ENCODE measurements around the gene ERVMER34-1.
A peak's percentile ranks its signal among the peaks of the same experiment; 100 is the strongest.

ERVMER34-1 gene

DNA sequence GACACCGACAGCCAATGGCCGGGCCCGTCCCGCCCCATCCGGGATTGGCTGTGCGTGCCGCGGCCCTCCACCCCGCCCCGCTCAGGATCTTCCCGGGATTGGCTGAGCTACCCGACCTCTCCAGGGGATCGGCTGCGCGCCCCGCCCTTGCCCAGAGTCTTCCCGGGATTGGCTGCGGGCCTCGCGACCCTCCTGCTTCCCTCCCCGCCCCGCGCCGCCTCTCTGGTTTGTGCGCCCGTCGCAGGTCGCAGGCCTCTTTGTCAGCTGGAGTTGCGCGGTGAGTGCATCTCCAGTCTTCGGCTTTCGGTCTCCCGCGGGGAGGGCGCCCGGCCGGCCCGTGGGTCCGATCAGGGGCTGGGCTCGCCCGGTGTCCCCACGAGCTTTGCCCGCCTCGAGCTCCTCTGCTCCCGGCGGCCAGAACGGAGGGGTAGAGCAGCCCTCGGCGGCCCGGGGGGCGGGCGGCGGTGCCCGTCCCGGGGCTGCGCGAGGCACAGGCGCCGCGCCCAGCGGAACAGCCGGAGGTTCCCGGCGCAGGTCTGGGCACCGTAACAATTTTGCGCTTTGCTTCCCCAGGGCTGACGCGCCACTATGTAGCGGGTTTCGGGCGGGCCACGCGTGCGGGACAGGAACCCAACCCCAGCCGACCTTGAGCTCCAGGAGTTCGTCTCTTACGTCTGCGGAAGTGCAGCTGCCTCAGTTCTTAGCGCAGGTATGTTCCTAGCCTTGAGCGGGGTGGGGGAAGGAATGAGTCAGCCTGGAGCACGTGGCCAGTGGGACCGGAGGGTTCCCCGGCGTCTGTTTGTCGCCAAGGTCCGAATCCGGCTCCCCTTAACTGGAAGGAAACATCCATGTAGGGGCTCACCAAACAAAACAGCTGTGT lies 38.7 kb downstream of the ERVMER34-1 start:
- Histone ChIP-seq H3K4me3 (ENCODE audit: low read depth, low read length) (peak overlapping the region; percentile 89), H3K36me3 (replicated peaks) (peaks cover 14% of the 10 kb centered on the region), H3K27ac (peak overlapping the region; percentile 73), H3K27me3 (replicated peaks) (no peaks in the 10 kb centered on the region)
- DNase-seq = peak; percentile 97
- no peak for TF ChIP-seq CTCF (IDR thresholded peaks at IDR 0.05; ENCODE audit: low read depth, low read length, missing control alignments)
- in situ Hi-C loops (cut with HindIII; ENCODE audit: low pct_ligation_motif_present, low sequenced_read_pairs) = no loop called here

GRCh38 chr4:52711834-52712250 lies 39.4 kb downstream of the ERVMER34-1 start:
- Histone ChIP-seq H3K36me3 (replicated peaks) (peaks cover 14% of the 10 kb centered on the region), H3K4me3 (ENCODE audit: low read depth, low read length) (peak overlapping the region; percentile 29), H3K27ac (no peak overlapping the region), H3K27me3 (replicated peaks) (no peaks in the 10 kb centered on the region)
- no peak for TF ChIP-seq CTCF (IDR thresholded peaks at IDR 0.05; ENCODE audit: low read depth, low read length, missing control alignments)
- in situ Hi-C loops (cut with HindIII; ENCODE audit: low pct_ligation_motif_present, low sequenced_read_pairs) = no loop called here
- DNase-seq = no peak

- Histone ChIP-seq H3K4me3 (ENCODE audit: low read depth, low read length) (no peak overlapping the region), H3K36me3 (replicated peaks) (peaks cover 14% of the 10 kb centered on the region), H3K27me3 (replicated peaks) (no peaks in the 10 kb centered on the region), H3K27ac (no peak overlapping the region)
- no peak for TF ChIP-seq CTCF (IDR thresholded peaks at IDR 0.05; ENCODE audit: low read depth, low read length, missing control alignments)
- DNase-seq = no peak
- in situ Hi-C loops (cut with HindIII; ENCODE audit: low pct_ligation_motif_present, low sequenced_read_pairs) = no loop called here
These were observed 40.0 kb downstream of the ERVMER34-1 start for GRCh38 chr4:52711272-52711671.

GRCh38 chr4:52709155-52709554 lies 42.1 kb downstream of the ERVMER34-1 start:
- DNase-seq = no peak
- Histone ChIP-seq H3K27ac (no peak overlapping the region), H3K27me3 (replicated peaks) (no peaks in the 10 kb centered on the region), H3K4me3 (ENCODE audit: low read depth, low read length) (no peak overlapping the region), H3K36me3 (replicated peaks) (peaks cover 8% of the 10 kb centered on the region)
- TF ChIP-seq CTCF (IDR thresholded peaks at IDR 0.05; ENCODE audit: low read depth, low read length, missing control alignments) = no peak
- in situ Hi-C loops (cut with HindIII; ENCODE audit: low pct_ligation_motif_present, low sequenced_read_pairs) = no loop called here

- H3K36me3 ChIP-seq (replicated peaks) = no peaks in the 10 kb centered on the region
- H3K27ac ChIP-seq = no peak overlapping the region
- no peaks in the 10 kb centered on the region for H3K27me3 ChIP-seq (replicated peaks)
- DNase-seq = no peak
- TF ChIP-seq CTCF (IDR thresholded peaks at IDR 0.05; ENCODE audit: low read depth, low read length, missing control alignments) = no peak
- in situ Hi-C loops (cut with HindIII; ENCODE audit: low pct_ligation_motif_present, low sequenced_read_pairs) = no loop called here
- no peak overlapping the region for H3K4me3 ChIP-seq (ENCODE audit: low read depth, low read length)
These were observed 46.6 kb downstream of the ERVMER34-1 start for GRCh38 chr4:52704661-52705060.

Data from brain microvascular endothelial cell (primary cell).